Stimulated activated CD8-positive, alpha-beta memory T cell treated with anti-CD3 and anti-CD28 coated beads, Interleukin-15, amount 100 ng/mL, for 4 hours (primary cell): ENCODE measurements around the gene ANP32A.
"Not testable (repeated sequence)": the region's sequence is repeated elsewhere in the genome, so short reads cannot be mapped to it uniquely, and the experiment has no call there.

Source experiments
- DNase-seq, 2 donors: peaks; one replicate each; pipeline ENCODE4 v3.0.0-alpha.2; 2020; ENCODE audit warnings: low read depth in 2 of 2

The ANP32A gene

DNA sequence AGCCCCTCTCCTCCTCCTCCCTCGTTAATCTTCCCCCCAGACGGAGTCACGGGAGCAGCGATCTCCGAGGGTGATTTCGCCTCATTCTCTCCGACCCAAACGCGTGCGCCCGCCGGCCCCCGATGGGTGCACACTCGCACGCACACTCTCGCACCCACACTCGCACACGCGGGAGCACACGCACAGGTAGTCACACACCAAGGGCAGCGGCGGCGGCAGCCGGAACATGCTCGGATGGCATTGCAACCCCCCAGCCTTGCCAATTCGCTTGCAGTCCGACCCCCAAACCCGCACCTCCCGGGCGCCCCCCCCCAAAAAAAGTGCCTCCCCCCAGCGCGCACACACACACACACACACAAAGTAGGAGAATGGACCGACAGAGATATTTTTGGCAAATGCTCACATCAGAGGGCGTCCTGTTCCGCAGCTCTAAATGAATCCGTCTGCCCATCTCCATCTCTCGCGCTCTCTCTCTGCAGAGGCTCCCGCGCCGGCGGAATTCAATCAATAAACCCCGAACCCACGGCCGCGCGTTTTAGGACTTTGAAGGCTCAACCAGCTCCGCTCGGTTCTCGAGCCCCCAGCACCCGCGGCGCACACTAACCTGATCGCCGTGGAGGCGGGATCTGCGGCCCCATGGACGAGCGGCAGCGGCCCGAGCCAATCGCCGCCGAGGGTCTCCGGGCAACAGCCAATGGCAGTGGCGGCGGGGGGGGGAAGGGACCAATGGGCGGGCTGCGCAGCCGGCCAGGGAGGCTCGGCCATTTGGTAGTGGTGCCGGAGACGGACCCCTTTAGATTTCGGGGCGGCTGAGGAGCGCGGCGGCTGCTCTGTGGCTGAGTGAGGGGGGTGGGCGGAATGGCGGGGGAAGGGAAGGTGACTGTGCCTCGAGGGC lies at the start of gene ANP32A:
TSS of gene ANP32A (minus strand) at position 601 of the 895 bp plus-strand sequence. CDS start at position 457, 144 bp downstream.
- peak; percentile 93 to 95 for DNase-seq

DNA sequence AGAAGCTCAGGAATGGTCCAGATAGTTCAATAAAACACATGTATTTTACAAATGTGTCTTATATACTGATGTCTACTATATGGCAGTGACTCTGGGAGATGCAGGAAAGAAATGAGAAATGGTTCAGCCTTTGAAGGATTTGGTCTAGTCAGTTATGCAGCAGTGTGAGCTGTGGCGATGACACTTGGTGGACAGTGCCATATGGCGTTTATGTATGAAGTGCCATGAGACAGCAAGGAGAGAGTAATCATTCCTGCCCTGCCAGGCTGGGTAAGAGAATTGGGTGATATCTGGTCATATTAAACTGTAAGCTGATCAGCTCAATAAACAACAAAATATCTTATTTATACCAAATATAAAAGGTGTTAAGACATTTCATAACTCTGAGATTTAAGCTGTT lies 47.6 kb upstream of the ANP32A start:
- no peak for DNase-seq

DNA sequence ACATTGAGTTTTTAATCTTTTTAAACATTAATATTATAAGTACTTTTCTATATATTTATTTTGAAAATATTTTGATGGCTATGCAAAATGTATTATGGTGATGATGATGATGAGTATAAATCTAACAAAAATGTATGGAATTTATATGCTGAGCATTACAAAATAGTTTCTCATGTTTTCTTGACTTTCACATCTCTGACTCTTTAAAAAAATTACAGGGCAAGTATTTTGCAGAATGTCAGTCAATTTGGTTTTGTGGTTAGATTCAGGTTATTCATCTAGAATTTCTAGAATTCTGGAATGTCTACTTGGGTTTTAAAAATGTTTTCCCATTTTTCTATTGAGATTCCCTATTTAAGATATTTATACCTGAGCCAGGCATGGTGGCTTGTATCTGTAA lies 41.7 kb upstream of the ANP32A start:
- no peak for DNase-seq

DNA sequence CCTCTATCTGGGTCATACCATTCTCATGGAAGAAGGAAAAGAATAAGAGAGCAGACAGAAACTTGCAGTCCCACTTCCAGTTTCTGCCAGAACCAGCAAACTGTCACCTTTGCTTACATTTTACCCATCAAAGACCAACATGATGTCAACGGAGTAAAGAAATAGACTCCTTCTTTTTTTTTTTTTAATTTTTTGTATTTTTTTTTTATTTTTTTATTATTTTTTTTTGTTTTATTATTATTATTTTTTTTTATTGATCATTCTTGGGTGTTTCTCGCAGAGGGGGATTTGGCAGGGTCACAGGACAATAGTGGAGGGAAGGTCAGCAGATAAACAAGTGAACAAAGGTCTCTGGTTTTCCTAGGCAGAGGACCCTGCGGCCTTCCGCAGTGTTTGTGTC lies 38.0 kb upstream of the ANP32A start:
- not testable (repeated sequence) for DNase-seq

DNA sequence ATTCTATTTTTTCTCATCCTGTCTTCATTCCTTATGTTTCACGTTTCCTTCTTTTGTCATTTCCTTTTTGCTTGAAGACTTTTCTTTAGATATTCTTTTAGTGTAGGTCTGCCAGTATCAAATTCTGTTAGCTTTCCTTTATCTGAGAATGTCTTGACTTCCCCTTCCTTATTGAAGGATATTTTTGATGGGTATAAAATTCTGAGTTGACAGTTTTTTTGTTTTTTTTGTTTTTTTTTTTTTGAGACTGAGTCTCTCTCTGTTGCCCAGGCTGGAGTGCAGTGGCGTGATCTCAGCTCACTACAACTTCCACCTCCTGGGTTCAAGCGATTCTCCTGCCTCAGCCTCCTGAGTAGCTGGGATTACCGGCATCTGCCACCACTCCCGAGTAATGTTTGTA lies 36.7 kb upstream of the ANP32A start:
- DNase-seq = not testable (repeated sequence)

DNA sequence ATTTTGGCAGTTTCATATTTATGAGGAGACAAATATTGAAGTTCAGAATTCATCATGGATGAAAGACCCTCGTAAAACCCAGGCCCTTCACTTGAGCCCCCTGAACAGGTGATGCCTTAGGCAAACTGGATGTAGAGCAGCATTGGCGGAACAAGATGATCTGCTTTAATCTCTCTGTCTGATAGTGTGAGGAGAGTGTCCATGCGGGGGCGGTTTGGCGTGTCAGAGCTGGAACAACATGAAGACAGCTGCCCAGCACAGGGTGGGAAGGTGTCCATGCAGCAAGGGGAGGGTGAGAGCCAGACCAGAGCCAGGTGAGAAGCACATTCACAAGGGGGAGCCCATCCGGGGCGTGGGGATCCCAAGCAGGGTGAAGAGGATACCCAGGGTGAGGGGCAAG lies 31.8 kb upstream of the ANP32A start:
- no peak for DNase-seq

DNA sequence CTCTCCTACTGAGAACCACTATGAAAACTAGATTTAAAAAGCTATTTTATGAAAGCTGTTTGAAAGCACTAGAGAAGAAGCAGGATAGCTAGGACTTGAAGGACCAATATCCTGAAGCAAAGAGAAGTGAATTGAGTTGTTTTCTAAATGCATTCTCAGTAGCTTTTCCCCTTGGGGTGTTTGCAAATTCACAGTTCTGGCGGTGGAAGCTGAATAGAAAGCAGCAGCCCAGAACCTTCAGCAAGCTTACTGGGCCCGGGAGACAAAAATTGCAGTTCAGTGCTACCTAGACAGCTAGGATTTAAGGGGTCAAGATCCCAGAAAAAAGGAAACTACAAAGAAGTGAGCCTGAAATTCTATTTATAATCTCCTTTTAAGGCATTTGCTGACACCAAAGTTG lies 31.3 kb upstream of the ANP32A start:
- DNase-seq = no peak

DNA sequence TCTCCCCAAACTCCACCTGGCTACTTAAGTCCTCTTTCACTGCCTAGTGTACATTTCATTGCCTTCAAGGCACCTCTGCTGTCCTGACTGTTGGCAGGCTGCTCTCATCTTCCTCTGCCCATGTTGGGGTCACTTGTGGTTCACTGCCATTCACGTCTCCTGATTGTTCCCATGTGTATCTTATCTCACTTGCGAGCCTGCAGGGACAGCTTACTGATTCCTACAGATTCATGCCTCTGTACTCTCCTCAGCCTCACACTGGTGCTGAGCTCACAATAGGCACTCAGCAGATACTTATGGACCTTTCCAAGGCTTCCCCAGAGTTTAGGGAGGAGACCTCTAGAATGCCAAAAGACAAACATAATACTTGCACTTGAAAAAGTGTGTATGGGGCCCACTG lies 28.8 kb upstream of the ANP32A start:
- no peak for DNase-seq

DNA sequence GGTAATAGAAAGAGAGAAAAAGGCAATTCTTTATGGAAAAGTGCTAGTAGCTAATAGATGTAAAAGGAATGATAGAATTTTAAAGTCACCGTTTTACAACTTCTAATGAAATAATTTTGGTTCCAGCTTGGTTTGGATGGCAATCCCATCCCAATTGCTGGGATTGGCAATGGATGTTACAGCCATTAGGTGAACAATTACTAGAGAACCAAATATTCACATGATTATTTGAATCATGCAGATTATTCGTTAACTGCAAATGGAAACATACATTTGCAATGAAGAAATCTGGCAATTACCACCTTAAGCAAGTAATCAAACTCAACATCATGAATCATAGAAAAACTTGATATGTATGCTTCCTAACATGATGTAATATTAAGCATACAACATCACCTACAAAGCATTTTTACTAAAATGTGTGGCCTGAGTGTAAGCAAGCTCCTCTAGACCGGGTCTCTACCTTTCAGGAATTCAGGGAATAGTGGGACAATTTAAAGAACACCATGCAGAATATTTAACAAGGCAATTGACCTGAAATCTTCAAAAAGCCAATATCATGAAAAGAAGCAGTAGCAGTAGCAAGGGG lies 26.2 kb upstream of the ANP32A start:
- DNase-seq = no peak

DNA sequence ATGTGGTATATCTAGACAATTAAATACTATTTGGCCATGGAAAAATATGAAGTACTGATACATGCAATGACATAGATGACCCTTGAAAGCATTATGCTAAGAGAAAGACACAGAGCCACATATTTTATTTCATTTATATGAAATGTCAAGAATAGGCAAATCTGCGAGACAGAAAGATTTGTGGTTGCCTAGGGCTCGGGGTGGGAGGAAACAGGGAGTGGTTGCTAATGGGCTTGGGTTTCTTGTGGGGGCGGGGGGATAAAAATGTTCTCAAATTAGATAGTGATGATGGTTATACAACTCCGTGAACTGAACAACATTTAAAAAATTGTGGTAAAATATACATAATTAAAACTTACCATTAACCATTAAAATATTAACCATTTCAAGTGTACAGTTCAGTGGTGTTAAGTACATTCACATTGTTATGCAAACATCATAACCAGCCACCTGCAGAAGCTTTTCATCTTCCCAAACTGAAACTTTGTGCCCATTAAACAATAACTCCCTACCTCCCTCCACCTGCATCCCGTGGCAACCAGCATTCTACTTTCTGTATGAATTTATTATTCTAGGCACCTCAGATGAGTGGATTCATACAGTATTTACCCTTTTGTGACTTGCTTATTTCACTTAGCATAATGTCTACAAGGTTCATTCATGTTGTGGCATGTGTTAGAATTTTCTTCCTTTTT lies 24.3 kb upstream of the ANP32A start:
- DNase-seq = no peak

DNA sequence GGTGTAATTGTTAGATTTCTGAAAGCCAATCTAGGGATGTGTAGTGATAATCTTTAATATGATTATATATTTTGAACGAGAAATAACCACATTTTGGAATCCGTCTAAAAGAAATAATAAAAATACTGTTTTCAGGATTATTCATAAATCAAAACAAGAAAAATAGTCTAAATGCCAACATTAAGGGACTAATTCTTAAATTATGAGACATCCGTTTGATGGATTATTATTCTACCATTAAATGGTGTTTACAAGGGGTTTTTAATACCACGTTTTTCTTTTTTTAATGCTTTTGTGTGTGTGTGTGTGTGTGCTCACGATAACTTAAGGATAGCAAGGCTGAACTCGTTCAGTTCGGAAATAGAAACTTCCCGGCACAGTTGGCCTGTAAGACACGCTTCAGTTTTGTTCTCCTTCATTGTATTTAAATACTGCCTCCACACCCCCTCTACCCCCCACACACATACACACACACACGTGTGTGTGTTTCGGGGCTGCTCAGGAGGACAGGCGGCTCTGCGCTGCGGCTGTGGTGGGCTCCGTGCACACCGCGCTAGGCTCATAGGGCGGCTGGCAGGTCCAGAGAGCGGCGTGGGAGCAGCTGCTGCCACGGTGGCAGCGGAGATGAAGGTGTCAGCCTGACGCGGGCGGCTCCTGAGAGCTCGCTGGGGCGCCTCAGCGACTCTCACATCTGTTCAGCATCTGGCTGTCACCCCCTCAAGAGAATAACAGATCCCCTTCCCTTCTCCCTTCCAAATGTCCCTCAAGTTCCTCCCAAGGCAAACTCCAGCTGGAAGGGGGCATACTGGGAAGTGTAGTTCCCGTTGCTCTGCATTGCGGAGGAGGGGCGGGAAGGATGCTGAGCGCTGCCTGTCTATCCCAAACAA lies 23.0 kb upstream of the ANP32A start:
- peak in 1 of 2 donors; percentile 12 for DNase-seq

DNA sequence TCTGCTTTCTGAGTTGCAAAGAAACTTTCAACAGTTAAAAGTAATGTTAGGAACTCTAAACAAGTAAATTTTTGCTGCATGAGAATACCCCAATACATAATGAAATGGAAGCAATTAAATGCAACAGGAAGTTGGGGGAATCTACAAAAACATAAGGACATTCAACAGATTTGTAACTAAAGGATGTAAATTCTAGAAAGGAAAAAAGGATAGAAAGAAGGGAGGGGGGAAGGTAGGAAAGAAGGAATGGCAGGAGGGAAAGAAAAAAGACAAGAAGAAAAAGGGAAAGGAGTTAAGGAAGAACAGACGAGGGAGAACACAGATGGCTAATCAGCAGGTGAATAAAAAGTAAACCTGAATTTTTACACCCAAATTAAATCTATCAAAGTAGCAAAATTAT lies 22.3 kb upstream of the ANP32A start:
- no peak for DNase-seq

DNA sequence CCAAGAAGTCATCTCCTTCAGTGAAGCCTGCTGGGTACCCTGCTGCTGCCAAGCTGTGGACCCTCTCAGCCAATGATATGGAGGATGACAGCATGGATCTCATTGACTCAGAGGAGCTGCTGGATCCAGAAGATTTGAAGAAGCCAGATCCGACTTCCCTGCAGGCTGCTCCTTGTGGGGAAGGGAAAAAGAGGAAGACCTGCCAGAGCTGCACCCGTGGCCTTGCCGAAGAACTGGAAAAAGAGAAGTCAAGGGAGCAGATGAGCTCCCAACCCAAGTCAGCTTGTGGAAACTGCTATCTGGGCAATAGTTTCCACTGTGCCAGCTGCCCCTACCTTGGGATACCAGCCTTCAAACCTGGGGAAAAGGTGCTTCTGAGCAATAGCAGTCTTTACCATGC lies 13.7 kb upstream of the ANP32A start:
- no peak for DNase-seq

DNA sequence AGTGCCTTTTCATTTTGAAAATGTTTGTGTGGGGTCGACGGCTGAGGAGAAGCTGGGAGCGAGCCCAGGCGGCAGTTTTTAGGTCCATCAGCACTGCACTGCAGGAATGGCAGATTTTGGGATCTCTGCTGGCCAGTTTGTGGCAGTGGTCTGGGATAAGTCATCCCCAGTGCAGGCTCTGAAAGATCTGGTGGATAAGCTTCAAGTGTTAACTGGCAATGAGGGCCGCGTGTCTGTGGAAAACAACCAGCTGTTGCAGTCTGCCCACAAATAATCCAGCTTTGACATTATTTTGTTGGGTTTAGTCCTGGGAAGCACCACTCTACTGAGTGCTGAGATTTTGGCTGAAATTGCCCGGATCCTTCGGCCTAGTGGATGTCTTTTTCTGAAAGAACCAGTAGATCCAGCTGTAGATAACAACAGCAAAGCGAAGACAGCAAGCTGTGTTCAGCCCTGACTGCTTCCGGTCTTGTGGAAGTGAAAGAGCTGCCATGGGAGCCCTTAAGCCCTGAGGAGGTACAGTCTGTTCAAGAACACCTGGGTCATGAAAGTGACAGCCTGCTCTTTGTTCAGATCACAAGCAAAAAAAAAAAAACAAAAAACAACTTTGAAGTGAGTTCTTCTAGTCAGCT lies 13.1 kb upstream of the ANP32A start:
- DNase-seq = no peak

DNA sequence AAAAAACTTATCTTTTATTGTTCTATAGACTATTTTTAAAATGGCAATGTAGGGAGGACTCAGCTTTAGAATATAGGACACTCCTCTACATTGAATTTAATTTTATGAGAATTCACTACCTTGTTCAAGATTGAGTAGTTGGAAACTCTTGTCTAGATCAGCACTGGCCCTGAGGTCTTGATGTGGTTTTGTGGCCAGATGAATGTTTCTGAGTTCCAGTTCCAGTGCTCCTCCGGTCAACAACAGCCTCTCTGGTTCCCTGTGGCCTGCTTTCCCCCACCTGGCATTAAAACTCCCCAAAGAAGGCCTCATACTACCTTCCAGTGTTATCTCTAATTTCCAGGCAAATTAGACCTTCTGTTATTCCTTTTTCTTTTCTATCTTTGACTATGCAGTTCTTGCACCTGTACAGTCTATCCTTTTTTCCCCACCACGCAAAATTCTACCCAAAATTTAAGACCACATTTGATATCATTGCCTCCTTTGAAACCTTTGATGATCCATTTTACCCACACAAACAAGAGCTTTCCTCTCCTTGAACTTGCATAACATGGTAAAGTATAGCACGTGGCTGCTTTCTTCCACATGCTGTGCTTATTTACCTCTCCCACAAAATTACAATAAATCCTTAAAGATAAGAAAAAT lies 9.6 kb upstream of the ANP32A start:
- no peak for DNase-seq

DNA sequence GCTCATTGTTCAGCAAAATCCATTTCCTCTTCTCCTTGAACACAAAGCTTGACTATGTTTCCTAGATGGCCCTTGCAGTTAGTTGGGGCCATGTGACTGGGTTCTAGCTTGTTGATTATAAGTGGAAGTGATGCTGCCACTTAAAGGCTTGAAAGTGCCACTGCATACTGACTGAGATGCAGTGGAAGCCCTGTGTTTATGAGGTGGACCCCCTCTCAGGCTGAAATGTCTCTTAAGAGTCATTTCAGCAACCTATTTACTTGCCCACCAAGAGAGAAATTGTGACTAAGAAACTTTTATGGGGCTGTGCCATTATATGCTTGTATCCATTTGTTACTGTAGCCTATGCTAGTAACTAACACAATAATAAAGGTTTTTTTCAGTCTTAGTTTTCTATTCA lies 8.4 kb upstream of the ANP32A start:
- no peak for DNase-seq

DNA sequence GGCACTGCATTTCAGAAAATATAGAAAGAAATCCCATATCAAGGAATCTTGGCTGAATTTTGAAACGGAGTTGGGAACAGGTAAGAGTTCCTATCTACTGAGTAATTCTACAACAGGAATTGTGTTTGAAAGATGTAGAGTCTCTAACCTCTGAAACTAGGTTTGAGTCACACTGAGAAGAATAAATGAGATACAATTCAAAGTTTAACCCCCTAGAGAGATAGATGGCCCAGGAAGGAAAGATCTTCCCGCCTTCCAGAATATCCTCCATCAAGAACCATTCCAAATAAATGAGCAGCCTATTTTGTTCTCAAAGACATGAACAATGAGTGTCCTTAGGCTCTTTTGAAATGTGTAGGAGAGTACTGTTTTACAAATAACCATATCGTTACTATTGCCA lies 2.9 kb upstream of the ANP32A start:
- no peak for DNase-seq

DNA sequence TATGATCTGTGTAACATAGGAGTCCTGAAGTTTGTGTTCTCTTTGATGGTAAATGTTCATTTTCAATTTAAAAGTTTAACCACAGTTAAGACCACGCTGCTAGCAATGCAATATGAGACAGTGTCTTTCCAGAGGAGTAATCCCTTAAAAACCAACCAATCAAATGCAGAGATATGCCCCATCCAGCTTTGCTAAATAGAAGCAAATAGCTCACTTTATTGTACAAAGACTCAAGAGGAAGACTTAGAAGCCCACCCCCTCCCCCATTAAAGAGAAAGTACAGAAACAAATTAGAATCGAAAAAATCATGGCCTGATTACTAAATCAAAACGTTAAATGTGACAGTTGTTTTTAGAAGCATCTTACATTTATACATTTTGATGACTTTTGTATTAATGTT lies 2.1 kb upstream of the ANP32A start:
- no peak for DNase-seq

DNA sequence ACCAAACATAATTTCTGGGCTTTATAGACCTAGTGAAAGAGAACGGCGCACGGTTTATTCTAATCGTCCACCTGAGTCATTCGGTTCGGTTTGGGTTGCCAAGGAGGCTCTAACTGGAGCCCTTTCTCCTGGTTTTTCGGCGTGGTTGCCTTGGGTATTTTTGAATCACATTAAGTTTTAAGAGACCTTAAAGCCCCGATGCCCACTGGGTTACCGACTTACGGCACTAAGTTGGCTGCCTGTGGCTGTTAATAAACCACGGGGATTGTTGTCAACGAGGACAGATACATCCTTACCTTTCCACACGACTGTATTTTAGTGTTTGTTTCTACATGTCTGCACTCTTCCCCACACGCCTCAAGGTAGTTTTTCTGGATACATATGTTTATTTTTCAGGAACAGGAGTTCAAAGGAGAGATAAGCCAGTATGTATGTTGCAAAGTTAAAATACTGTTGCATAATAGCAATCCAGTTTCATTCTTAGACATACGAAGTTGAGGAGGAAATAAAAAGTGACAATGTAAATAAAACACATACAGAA lies 1.2 kb upstream of the ANP32A start:
- no peak for DNase-seq

DNA sequence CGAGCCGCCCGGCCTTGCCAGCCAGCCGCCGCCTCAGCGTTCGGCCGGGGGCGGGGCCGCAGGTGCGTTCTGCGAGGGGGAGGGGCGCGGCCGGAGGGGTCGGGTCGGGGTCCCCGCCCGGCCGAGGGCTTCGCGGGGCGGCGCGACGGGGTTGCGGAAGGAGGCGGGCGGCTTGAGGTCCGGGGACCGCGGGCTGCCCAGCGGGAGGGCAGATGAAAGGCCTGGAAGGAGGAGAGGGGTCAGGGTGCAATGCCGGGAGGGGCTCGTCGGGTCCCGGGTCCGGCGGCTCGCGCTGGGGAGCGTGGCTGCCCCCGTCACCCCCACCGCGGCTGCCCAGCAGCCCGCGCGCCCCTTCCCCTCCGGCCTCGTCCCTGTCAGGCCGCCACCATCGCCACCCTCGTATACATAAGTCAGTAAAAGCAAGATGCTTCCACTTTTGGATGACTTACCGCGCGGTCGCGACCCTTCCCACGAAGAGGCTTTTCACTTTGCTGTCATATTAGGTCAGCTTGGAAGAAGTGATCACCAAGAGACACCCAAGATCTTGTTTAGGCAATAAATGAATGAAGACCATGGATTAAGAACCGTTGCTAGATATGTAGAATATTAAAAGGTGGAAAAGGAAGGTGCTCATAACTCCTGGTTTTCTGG lies 620 bp upstream of the ANP32A start:
- DNase-seq = no peak
